NCI-H526 treated with DMSO at 0.1 percent for 48 hours (cell line): ENCODE data around the gene ISLR.

ENCODE experiments used
- DNase-seq: peaks from one replicate; lab custom pipeline; 2025; lab: John Stamatoyannopoulos, UW

Gene ISLR

DNA sequence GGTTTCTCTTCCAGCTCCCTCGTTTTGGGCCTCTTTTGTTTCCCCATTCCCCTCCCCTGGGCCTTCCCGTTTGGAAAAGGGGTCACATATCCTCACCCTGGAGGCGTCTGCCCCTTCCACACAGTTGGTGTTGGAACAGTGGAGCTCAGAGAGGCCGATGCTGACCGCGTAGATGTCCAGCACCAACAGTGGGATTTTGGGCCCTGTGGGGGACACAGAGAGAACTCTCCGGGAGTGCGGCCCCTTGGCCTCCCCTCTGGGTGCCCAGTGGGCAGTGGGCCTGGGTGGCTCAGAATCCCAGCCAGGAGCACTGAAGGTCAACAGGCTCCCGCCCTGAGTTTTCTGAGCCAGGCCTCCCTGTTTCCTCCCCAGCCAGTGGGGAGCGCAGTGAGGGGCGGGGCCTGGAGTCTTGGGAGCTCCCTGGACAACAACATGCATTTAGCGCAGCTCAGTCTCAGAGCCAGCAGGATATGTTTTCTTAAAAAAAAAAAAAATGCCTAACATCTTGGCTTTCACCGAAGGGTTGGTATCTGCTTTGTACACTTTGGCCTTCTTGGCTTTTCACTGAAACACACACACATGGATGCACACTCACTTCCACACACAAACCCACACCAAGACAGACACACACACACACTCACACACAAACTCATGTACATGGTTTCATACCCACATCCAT, 670 bp upstream of the ISLR start:
- DNase-seq, result no peak

- no peak for DNase-seq
Measured at GRCh38 chr15:74174219-74174957, 878 bp downstream of the ISLR start.

DNA sequence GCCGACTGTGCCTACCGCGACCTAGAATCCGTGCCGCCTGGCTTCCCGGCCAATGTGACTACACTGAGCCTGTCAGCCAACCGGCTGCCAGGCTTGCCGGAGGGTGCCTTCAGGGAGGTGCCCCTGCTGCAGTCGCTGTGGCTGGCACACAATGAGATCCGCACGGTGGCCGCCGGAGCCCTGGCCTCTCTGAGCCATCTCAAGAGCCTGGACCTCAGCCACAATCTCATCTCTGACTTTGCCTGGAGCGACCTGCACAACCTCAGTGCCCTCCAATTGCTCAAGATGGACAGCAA, 1.4 kb downstream of the ISLR start:
- no peak for DNase-seq

DNA sequence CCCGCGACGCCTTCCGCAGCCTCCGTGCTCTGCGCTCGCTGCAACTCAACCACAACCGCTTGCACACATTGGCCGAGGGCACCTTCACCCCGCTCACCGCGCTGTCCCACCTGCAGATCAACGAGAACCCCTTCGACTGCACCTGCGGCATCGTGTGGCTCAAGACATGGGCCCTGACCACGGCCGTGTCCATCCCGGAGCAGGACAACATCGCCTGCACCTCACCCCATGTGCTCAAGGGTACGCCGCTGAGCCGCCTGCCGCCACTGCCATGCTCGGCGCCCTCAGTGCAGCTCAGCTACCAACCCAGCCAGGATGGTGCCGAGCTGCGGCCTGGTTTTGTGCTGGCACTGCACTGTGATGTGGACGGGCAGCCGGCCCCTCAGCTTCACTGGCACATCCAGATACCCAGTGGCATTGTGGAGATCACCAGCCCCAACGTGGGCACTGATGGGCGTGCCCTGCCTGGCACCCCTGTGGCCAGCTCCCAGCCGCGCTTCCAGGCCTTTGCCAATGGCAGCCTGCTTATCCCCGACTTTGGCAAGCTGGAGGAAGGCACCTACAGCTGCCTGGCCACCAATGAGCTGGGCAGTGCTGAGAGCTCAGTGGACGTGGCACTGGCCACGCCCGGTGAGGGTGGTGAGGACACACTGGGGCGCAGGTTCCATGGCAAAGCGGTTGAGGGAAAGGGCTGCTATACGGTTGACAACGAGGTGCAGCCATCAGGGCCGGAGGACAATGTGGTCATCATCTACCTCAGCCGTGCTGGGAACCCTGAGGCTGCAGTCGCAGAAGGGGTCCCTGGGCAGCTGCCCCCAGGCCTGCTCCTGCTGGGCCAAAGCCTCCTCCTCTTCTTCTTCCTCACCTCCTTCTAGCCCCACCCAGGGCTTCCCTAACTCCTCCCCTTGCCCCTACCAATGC, 2.0 kb downstream of the ISLR start:
- no peak for DNase-seq

- no peak for DNase-seq
Measured at GRCh38 chr15:74176262-74177214, 3.0 kb downstream of the ISLR start.

GRCh38 chr15:74178326-74179100, 5.0 kb downstream of the ISLR start:
- no peak for DNase-seq

DNA sequence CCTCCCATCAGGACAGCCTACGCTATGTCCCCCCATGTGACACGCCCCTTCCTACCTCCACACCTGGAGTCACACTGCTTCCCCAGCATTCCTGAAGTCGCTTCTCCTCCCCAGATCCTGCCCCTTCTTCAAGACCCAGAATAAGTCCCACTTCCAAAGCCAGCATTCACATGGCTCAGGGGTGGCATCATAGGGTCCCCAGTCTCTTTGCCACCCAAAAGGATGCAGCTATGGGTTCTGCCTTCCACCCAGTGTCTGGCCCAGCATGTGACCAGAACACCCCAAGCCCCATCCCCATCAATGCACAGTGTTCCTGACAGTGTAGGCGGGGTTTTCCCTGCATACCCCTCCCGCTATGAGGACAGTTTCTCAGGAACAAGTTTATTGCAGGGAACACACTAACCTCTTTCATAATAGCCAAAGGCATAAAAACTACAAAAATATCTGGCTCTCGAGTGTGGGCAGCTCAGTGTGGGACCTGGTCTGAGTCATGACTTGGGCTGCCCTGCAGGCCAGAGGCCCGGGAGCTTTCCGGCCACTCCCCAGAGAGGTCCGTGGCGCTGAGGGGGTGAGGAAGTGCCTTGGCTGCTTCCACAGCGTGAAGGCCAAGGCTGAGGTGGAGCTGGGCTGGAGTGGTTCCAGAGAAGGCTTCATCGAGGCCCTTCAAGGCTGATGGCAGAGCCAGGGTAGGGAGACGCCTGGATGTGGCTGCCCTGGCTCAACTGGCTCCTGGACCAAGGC, 5.8 kb downstream of the ISLR start:
- DNase-seq, result no peak

DNA sequence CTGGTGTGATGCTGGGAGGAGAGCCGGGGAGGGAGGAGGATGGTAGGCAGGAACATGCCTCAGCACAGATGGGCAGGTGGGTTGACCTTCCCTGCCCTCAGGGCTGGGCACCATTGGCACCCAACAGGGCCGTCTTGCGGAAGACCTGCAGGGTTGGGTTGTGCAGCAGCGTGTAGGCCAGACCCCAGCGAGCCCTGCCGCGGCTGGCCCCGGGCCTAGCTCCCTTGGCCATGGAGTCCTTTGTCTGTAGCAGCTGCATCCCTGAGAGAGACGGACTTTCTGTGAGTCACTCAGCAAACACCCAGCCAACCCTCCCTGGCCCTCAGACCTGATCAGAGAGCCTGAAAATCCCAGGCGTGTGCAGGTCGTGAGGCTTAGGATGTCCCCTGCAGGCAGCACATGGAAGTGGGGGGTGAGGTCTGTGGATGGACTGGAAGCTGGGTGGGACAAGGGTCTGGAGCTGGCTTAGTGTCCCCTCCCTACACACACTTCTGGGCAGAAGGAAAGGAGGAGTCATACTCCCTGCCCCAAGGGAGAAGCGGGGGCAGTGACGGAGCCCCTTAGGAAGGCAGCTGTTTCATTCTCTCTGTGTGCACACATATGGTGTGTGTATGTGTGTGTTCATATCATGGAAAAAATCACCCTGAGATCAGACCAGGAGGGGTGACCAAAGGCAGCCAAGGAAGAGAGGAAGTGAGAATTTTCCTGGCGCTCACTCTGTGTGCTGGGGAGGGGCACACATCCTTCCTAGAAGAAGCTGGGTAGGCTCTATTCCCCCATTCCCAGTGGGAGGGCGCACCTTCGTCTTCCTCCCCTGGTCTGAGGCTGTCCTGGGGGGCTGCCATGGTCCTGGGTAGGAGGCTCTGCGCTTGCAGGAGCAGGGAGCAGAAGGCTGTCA, 6.7 kb downstream of the ISLR start:
- no peak for DNase-seq

DNA sequence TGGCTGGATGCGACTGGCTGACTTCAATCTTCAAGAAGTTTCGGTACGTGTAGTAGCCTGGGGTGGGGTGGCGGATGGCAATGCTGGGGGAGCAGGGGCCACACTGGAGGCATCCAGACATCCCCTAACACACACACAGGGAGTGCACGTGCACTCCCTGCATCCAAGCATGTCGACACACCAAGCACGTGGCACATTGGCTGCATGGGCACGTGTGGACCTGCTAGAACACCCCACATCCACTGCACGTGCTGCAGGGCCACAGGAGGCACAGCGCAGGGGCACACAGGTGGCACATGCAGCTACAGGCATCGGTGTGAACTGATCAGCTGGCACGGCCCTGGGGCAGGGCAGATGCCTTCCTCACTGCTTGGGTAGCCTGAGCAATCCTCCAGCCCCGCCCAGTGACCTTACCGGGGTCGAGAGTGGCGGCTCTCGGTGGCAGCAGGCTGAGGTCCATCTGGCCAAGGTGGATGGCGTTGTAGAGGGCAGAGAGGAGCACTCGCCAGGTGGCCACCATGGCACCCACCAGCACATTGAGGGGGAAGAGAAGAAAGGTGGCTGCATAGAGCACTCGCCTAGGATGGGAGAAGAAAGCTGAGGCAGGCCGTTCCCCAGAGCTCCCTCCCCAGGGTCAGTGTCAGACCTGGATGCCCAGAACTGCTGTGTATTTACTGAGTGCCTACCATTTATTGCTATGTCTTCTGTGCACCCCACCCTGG, 7.5 kb downstream of the ISLR start:
- no peak for DNase-seq

- no peak for DNase-seq
Measured at GRCh38 chr15:74182131-74182530, 8.6 kb downstream of the ISLR start.

GRCh38 chr15:74184582-74185091, 11.1 kb downstream of the ISLR start:
- DNase-seq, result no peak

- no peak for DNase-seq
Measured at GRCh38 chr15:74185710-74186348, 12.3 kb downstream of the ISLR start.

DNA sequence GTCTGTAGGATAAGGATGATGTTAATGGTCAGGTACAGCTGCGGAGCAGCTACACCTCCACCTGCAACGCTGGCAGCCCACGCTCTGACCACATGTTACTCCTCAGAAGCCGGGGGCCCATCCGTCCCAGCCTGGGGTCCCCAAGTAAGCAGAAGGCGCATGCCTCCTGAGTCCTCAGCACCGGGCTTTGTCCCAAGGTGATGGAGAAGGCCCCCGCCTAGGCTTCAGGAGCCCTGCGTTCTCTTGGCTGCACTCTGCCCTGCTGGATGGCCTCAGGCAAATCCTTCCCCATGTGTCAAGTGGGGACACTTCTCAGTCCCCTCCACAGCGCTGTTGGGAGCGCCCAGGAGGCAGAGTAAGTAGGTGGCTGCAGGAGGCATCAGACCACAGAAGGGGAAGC, 14.7 kb downstream of the ISLR start:
- DNase-seq, result no peak

- DNase-seq, result no peak
Measured at GRCh38 chr15:74191798-74192197, 18.3 kb downstream of the ISLR start.

GRCh38 chr15:74192751-74193150, 19.2 kb downstream of the ISLR start:
- no peak for DNase-seq

GRCh38 chr15:74193299-74193718, 19.8 kb downstream of the ISLR start:
- DNase-seq, result no peak

- no peak for DNase-seq
Measured at GRCh38 chr15:74193905-74194304, 20.4 kb downstream of the ISLR start.
